ENCODE measurements around the gene KLF15. TPM values are rescaled to one million over a fixed set of nuclear protein-coding genes. Genes with fewer than 3 reads are reported as not detected.
A peak's percentile ranks its signal among the peaks of the same experiment; 100 is the strongest.

KLF15 gene
- total and polyA plus RNA-seq, 2 experiments from 2014 or later, result 3.5 to 19.8 TPM

DNA sequence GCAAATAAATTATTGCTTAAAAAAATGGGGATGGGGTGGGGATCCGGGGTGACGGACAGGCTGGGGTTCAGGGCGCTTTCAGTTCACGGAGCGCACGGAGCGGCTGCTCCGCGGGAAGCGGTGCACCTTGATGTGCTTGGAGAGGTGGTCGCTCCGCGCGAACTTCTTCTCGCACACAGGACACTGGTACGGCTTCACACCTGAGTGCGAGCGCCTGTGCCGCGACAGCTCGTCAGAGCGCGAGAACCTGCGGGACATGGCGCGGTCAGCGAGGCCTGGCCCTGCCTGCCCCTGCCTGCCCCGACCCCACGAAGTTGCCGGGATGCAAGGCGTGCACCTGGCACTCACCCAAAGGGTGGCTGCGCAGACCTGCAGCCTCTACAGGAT is 13.6 kb downstream of the KLF15 start:
- H3F3A ChIP-seq (replicated peaks; ENCODE audit: low read depth), result no peaks in the 10 kb centered on the region
- H3K79me2 ChIP-seq (replicated peaks; ENCODE audit: insufficient read depth), result no peaks in the 10 kb centered on the region
- H3K4me3 ChIP-seq, result no peak overlapping the region
- peaks cover 22% of the 10 kb centered on the region for H3K27me3 Mint-ChIP-seq (ENCODE audit: insufficient read depth, low read depth, poor library complexity)
- no peak overlapping the region for H3K4me2 ChIP-seq
- TF ChIP-seq, protein P1, sequence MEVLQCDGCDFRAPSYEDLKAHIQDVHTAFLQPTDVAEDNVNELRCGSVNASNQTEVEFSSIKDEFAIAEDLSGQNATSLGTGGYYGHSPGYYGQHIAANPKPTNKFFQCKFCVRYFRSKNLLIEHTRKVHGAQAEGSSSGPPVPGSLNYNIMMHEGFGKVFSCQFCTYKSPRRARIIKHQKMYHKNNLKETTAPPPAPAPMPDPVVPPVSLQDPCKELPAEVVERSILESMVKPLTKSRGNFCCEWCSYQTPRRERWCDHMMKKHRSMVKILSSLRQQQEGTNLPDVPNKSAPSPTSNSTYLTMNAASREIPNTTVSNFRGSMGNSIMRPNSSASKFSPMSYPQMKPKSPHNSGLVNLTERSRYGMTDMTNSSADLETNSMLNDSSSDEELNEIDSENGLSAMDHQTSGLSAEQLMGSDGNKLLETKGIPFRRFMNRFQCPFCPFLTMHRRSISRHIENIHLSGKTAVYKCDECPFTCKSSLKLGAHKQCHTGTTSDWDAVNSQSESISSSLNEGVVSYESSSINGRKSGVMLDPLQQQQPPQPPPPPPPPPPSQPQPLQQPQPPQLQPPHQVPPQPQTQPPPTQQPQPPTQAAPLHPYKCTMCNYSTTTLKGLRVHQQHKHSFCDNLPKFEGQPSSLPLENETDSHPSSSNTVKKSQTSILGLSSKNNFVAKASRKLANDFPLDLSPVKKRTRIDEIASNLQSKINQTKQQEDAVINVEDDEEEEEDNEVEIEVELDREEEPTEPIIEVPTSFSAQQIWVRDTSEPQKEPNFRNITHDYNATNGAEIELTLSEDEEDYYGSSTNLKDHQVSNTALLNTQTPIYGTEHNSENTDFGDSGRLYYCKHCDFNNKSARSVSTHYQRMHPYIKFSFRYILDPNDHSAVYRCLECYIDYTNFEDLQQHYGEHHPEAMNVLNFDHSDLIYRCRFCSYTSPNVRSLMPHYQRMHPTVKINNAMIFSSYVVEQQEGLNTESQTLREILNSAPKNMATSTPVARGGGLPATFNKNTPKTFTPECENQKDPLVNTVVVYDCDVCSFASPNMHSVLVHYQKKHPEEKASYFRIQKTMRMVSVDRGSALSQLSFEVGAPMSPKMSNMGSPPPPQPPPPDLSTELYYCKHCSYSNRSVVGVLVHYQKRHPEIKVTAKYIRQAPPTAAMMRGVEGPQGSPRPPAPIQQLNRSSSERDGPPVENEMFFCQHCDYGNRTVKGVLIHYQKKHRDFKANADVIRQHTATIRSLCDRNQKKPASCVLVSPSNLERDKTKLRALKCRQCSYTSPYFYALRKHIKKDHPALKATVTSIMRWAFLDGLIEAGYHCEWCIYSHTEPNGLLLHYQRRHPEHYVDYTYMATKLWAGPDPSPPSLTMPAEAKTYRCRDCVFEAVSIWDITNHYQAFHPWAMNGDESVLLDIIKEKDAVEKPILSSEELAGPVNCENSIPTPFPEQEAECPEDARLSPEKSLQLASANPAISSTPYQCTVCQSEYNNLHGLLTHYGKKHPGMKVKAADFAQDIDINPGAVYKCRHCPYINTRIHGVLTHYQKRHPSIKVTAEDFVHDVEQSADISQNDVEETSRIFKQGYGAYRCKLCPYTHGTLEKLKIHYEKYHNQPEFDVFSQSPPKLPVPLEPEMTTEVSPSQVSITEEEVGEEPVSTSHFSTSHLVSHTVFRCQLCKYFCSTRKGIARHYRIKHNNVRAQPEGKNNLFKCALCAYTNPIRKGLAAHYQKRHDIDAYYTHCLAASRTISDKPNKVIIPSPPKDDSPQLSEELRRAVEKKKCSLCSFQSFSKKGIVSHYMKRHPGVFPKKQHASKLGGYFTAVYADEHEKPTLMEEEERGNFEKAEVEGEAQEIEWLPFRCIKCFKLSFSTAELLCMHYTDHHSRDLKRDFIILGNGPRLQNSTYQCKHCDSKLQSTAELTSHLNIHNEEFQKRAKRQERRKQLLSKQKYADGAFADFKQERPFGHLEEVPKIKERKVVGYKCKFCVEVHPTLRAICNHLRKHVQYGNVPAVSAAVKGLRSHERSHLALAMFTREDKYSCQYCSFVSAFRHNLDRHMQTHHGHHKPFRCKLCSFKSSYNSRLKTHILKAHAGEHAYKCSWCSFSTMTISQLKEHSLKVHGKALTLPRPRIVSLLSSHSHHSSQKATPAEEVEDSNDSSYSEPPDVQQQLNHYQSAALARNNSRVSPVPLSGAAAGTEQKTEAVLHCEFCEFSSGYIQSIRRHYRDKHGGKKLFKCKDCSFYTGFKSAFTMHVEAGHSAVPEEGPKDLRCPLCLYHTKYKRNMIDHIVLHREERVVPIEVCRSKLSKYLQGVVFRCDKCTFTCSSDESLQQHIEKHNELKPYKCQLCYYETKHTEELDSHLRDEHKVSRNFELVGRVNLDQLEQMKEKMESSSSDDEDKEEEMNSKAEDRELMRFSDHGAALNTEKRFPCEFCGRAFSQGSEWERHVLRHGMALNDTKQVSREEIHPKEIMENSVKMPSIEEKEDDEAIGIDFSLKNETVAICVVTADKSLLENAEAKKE (CRISPR knock-in tag; IDR thresholded peaks at IDR 0.05), result no peak
- TF ChIP-seq JUNB (IDR thresholded peaks at IDR 0.05; ENCODE audit: unreplicated experiment) (no peak), CREB1 (CRISPR knock-in tag; IDR thresholded peaks at IDR 0.05; ENCODE audit: low read depth) (no peak), STAT1 (IDR thresholded peaks at IDR 0.05; ENCODE audit: unreplicated experiment) (no peak), EZH2phosphoT487 (IDR thresholded peaks at IDR 0.05; ENCODE audit: unreplicated experiment) (no peak), ZNF331 (CRISPR knock-in tag; IDR thresholded peaks at IDR 0.05; ENCODE audit: low read depth) (no peak), ZNF114 (CRISPR knock-in tag; IDR thresholded peaks at IDR 0.05) (no peak), POLR2AphosphoS5 (IDR thresholded peaks at IDR 0.05; ENCODE audit: low read depth) (no peak), NANOG (IDR thresholded peaks at IDR 0.05; ENCODE audit: borderline replicate concordance) (no peak), EZH2 (IDR thresholded peaks at IDR 0.05; ENCODE audit: low read depth, unreplicated experiment) (no peak)
- TF ChIP-seq, protein P2, sequence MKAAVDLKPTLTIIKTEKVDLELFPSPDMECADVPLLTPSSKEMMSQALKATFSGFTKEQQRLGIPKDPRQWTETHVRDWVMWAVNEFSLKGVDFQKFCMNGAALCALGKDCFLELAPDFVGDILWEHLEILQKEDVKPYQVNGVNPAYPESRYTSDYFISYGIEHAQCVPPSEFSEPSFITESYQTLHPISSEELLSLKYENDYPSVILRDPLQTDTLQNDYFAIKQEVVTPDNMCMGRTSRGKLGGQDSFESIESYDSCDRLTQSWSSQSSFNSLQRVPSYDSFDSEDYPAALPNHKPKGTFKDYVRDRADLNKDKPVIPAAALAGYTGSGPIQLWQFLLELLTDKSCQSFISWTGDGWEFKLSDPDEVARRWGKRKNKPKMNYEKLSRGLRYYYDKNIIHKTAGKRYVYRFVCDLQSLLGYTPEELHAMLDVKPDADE (IDR thresholded peaks at IDR 0.05), result no peak
- TF ChIP-seq, protein P3, sequence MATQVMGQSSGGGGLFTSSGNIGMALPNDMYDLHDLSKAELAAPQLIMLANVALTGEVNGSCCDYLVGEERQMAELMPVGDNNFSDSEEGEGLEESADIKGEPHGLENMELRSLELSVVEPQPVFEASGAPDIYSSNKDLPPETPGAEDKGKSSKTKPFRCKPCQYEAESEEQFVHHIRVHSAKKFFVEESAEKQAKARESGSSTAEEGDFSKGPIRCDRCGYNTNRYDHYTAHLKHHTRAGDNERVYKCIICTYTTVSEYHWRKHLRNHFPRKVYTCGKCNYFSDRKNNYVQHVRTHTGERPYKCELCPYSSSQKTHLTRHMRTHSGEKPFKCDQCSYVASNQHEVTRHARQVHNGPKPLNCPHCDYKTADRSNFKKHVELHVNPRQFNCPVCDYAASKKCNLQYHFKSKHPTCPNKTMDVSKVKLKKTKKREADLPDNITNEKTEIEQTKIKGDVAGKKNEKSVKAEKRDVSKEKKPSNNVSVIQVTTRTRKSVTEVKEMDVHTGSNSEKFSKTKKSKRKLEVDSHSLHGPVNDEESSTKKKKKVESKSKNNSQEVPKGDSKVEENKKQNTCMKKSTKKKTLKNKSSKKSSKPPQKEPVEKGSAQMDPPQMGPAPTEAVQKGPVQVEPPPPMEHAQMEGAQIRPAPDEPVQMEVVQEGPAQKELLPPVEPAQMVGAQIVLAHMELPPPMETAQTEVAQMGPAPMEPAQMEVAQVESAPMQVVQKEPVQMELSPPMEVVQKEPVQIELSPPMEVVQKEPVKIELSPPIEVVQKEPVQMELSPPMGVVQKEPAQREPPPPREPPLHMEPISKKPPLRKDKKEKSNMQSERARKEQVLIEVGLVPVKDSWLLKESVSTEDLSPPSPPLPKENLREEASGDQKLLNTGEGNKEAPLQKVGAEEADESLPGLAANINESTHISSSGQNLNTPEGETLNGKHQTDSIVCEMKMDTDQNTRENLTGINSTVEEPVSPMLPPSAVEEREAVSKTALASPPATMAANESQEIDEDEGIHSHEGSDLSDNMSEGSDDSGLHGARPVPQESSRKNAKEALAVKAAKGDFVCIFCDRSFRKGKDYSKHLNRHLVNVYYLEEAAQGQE (IDR thresholded peaks at IDR 0.05; ENCODE audit: unreplicated experiment), result no peak
- TF ChIP-seq, protein P4, sequence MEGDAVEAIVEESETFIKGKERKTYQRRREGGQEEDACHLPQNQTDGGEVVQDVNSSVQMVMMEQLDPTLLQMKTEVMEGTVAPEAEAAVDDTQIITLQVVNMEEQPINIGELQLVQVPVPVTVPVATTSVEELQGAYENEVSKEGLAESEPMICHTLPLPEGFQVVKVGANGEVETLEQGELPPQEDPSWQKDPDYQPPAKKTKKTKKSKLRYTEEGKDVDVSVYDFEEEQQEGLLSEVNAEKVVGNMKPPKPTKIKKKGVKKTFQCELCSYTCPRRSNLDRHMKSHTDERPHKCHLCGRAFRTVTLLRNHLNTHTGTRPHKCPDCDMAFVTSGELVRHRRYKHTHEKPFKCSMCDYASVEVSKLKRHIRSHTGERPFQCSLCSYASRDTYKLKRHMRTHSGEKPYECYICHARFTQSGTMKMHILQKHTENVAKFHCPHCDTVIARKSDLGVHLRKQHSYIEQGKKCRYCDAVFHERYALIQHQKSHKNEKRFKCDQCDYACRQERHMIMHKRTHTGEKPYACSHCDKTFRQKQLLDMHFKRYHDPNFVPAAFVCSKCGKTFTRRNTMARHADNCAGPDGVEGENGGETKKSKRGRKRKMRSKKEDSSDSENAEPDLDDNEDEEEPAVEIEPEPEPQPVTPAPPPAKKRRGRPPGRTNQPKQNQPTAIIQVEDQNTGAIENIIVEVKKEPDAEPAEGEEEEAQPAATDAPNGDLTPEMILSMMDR (conservative IDR thresholded peaks at IDR 0.05; ENCODE audit: low read depth in 2 of 2), result no peak
- no peaks in the 10 kb centered on the region for H4K20me1 ChIP-seq (replicated peaks; ENCODE audit: insufficient read depth)
- H3K4me1 ChIP-seq (ENCODE audit: insufficient read depth), result no peaks in the 10 kb centered on the region
- H3K4me3 Mint-ChIP-seq, result no peak overlapping the region
- H2AFZ ChIP-seq, result no peak overlapping the region
- no peaks in the 10 kb centered on the region for H3K9me3 Mint-ChIP-seq
- DNase-seq (ENCODE audit: low spot score) (no peak), ATAC-seq (peak; percentile 8; the same call in 2 of the 3 replicates)
- peaks cover 13% of the 10 kb centered on the region; the same call in 2 of the 3 replicates for H3K36me3 Mint-ChIP-seq (ENCODE audit: low read depth)
- H3K27ac ChIP-seq (ENCODE audit: low read depth), result no peak overlapping the region
- no peaks in the 10 kb centered on the region for H3K9me2 ChIP-seq (ENCODE audit: insufficient read depth)
- no peaks in the 10 kb centered on the region for H3K36me3 ChIP-seq (ENCODE audit: insufficient read depth)
- H3K27me3 ChIP-seq (ENCODE audit: insufficient read depth), result no peaks in the 10 kb centered on the region
- no peak overlapping the region for H3K27ac Mint-ChIP-seq
- H3K4me1 Mint-ChIP-seq, result peaks cover 9% of the 10 kb centered on the region
